PC-3 (cell line): Measurements from ENCODE around the gene TST. TPM values are rescaled to one million over a fixed set of nuclear protein-coding genes. Genes with fewer than 3 reads are reported as not detected.
A peak's percentile ranks its signal among the peaks of the same experiment; 100 is the strongest.

Experiments
- ATAC-seq: fragments of 200-7000 bp; cut with Tn5 transposase; 2 replicates; pipeline ENCODE4 v1.9.1; 2020; ENCODE audit warnings: mild to moderate bottlenecking, moderate library complexity
- BruUV-seq: library from RNA; stranded (reverse); fragments of 400-500 nt; replicated peaks from 2 replicates; lab custom pipeline; 2021; lab: Mats Ljungman, UMichigan
- CTCF ChIA-PET: fragments of 300-600 bp; sonication (Branson Sonifier 250); formaldehyde crosslinking; loops from one replicate; lab custom pipeline; 2022; ENCODE audit warnings: antibody characterized with exemption; lab: Charles Lee
- POLR2A ChIA-PET: fragments of 300-600 bp; sonication (Branson Sonifier 250); formaldehyde crosslinking; loops from one replicate; lab custom pipeline; 2022; ENCODE audit warnings: antibody characterized with exemption; ENCODE audit not compliant: unreplicated experiment; lab: Charles Lee
- DNase-seq: peaks from one replicate; pipeline ENCODE4 v3.0.0-alpha.2; 2015
- H2AFZ ChIP-seq: fragments of 300-600 bp; sonication (generic); 2 replicates; pipeline ENCODE4 v1.6.0; 2016; ENCODE audit warnings: antibody characterized with exemption, low read length
- H3F3A ChIP-seq: fragments of 300-600 bp; sonication (generic); one replicate; pipeline ENCODE4 v1.6.0; 2017; ENCODE audit warnings: antibody characterized with exemption, low read length, control low read depth, mild to moderate bottlenecking; ENCODE audit not compliant: unreplicated experiment
- H3K27ac ChIP-seq: fragments of 300-600 bp; sonication (generic); 2 replicates; pipeline ENCODE4 v1.5.1; 2016; ENCODE audit warnings: mild to moderate bottlenecking, low read length
- H3K27me3 ChIP-seq: fragments of 300-600 bp; sonication (generic); 2 replicates; pipeline ENCODE4 v1.6.1; 2016; ENCODE audit warnings: low read length, mixed read lengths
- H3K36me3 ChIP-seq: fragments of 300-600 bp; sonication (generic); 2 replicates; pipeline ENCODE4 v1.6.1; 2016; ENCODE audit warnings: low read depth, mixed run types, low read length, mixed read lengths
- H3K4me1 ChIP-seq: fragments of 300-600 bp; sonication (generic); 2 replicates; pipeline ENCODE4 v1.5.1; 2016; ENCODE audit warnings: low read length; ENCODE audit not compliant: insufficient read depth
- H3K4me2 ChIP-seq: fragments of 300-600 bp; sonication (generic); 2 replicates; pipeline ENCODE4 v1.6.0; 2016; ENCODE audit warnings: low read length
- H3K4me3 ChIP-seq: fragments of 300-600 bp; sonication (generic); 2 replicates; pipeline ENCODE4 v1.5.1; 2016; ENCODE audit warnings: mild to moderate bottlenecking, low read length, mixed read lengths
- H3K79me2 ChIP-seq: fragments of 300-600 bp; sonication (generic); 2 replicates; pipeline ENCODE4 v1.6.1; 2017; ENCODE audit warnings: low read length, mixed read lengths
- H3K9ac ChIP-seq: fragments of 300-600 bp; sonication (generic); 2 replicates; pipeline ENCODE4 v1.6.0; 2016; ENCODE audit warnings: mild to moderate bottlenecking, low read length
- H3K9me2 ChIP-seq: fragments of 300-600 bp; sonication (generic); replicated peaks from 2 replicates; pipeline ENCODE4 v1.6.1; 2016; ENCODE audit warnings: mixed run types, low read length, mixed read lengths
- H3K9me3 ChIP-seq: fragments of 300-600 bp; sonication (generic); 2 replicates; pipeline ENCODE4 v1.6.1; 2016; ENCODE audit warnings: low read length, mixed read lengths
- H4K20me1 ChIP-seq: fragments of 300-600 bp; sonication (generic); 2 replicates; pipeline ENCODE4 v1.6.1; 2016; ENCODE audit warnings: low read length, mixed read lengths
- CTCF ChIP-seq: fragments of 300-600 bp; sonication (generic); conservative IDR thresholded peaks from 2 replicates; pipeline ENCODE4 v1.5.1; 2017; ENCODE audit warnings: antibody characterized with exemption, low read depth, mild to moderate bottlenecking, low read length
- EZH2 ChIP-seq: fragments of 300-600 bp; sonication (generic); IDR thresholded peaks from one replicate; pipeline ENCODE4 v1.6.1; 2017; ENCODE audit warnings: antibody characterized with exemption, mild to moderate bottlenecking, low read length; ENCODE audit not compliant: unreplicated experiment
- EZH2phosphoT487 ChIP-seq: fragments of 300-600 bp; sonication (generic); IDR thresholded peaks from 2 replicates; pipeline ENCODE4 v1.6.1; 2018; ENCODE audit warnings: mild to moderate bottlenecking, antibody characterized with exemption, low read length, borderline replicate concordance
- intact Hi-C: fragments of 100-400 bp; cut with micrococcal nuclease; formaldehyde crosslinking; loops from 2 replicates; pipeline ENCODE4 v1.9.0; 2023
- total RNA-seq: library from RNA; depleted of rRNA; stranded (reverse); fragments of >200 nt; gene quantifications from 2 replicates; pipeline ENCODE4 v1.2.3, GENCODE V29; 2014

Gene TST
- total RNA-seq, 1 experiment from 2014 or later = 35.9 TPM

- H3K27ac ChIP-seq = no peak overlapping the region
- ChIA-PET POLR2A (no interaction called here), CTCF (interaction anchor here (0.7 kb wide), 1 partner anchor 412 kb away, joined by 3 read pairs; no protein-coding TSS in a partner anchor)
- H3K27me3 ChIP-seq = no peaks in the 10 kb centered on the region
- H3K4me3 ChIP-seq = no peak overlapping the region
- DNase-seq (no peak), ATAC-seq (no peak)
- H3K4me1 ChIP-seq = peaks cover 23% of the 10 kb centered on the region
- no peaks in the 10 kb centered on the region for H3K79me2 ChIP-seq
- H3K4me2 ChIP-seq = no peak overlapping the region
- intact Hi-C loops = no loop called here
- no peaks in the 10 kb centered on the region for H4K20me1 ChIP-seq
- no TSS peak for BruUV-seq
- H3K36me3 ChIP-seq = no peaks in the 10 kb centered on the region
- H2AFZ ChIP-seq = no peak overlapping the region
- H3K9me3 ChIP-seq = no peaks in the 10 kb centered on the region
- TF ChIP-seq CTCF (peak; percentile 28; the same call in 1 of the 2 replicates), EZH2phosphoT487 (no peak), EZH2 (no peak)
- H3K9ac ChIP-seq = no peak overlapping the region
- H3F3A ChIP-seq = no peaks in the 10 kb centered on the region
- no peaks in the 10 kb centered on the region for H3K9me2 ChIP-seq
These were observed 11.5 kb upstream of the TST start for GRCh38 chr22:37030560-37031281.

DNA sequence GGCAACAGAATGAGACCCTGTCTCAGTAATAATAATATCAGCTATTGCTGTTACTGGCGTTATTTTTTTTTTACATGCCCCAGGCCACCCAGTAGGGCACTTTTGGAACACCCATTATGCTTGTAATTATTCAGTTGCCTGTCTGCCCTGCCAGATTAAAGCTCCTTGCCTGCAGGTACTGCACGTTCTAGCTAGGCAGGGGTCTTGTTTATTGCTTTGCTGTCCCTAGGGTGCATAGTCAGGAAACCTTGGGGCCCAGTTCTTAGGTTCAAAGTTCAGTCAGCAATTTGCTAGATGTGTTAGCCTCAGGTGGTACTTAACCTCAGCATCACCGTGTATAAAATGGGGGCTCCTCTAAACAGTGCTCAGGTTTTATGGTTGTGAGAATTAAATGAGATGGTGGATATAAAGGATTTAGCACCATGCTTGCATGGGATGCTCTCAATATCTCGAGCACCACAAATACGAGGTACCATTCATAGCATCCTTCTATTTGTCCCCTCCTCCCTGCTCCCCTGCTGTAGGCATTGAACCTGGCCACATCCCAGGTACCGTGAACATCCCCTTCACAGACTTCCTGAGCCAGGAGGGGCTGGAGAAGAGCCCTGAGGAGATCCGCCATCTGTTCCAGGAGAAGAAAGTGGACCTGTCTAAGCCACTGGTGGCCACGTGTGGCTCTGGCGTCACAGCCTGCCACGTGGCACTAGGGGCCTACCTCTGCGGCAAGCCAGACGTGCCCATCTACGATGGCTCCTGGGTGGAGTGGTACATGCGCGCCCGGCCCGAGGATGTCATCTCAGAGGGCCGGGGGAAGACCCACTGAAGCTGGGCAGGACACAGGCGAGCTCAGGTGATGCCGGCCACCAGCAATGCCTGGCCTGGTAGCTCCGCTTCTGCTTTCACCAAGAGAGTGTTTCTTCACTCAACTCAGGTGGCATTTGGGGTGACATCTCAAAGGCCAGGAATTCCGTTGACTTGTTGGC lies 9.7 kb upstream of the TST start:
- ATAC-seq (no peak), DNase-seq (no peak)
- no peaks in the 10 kb centered on the region for H3K79me2 ChIP-seq
- H3F3A ChIP-seq = no peaks in the 10 kb centered on the region
- peaks cover 23% of the 10 kb centered on the region for H3K4me1 ChIP-seq
- no peak overlapping the region for H2AFZ ChIP-seq
- H3K4me3 ChIP-seq = no peak overlapping the region
- no peak overlapping the region for H3K27ac ChIP-seq
- TF ChIP-seq EZH2 = no peak
- TF ChIP-seq EZH2phosphoT487 = no peak
- no peak for TF ChIP-seq CTCF
- H3K9ac ChIP-seq = no peak overlapping the region
- intact Hi-C loops = no loop called here
- no peaks in the 10 kb centered on the region for H4K20me1 ChIP-seq
- H3K9me3 ChIP-seq = no peaks in the 10 kb centered on the region
- H3K36me3 ChIP-seq = no peaks in the 10 kb centered on the region
- ChIA-PET POLR2A (interaction anchor here (0.6 kb wide), 1 partner anchor 63 kb away, joined by 5 read pairs; no protein-coding TSS in a partner anchor), CTCF (no interaction called here)
- no peaks in the 10 kb centered on the region for H3K27me3 ChIP-seq
- no peaks in the 10 kb centered on the region for H3K9me2 ChIP-seq
- no TSS peak for BruUV-seq
- no peak overlapping the region for H3K4me2 ChIP-seq
